Thyroid gland (tissue), 4 donors: ENCODE measurements around the gene TBCEL.

Source experiments
- POLR2A ChIP-seq, 2 donors: fragments of 450-650 bp; IDR thresholded peaks; one replicate each; pipeline ENCODE4 v1.6.1; 2017; ENCODE audit warnings: antibody characterized with exemption in 2 of 2, mild to moderate bottlenecking in 2 of 2, moderate library complexity in 1 of 2
- TF ChIP-seq, protein P1 (sequence below), 6 experiments: fragments of 200-600 bp in 3 of 6; fragments of 450-650 bp in 3 of 6; sonication (generic) in 3 of 6; IDR thresholded peaks; one replicate each; pipeline ENCODE4 v1.5.1; 2016 to 2019; ENCODE audit warnings: antibody characterized with exemption in 6 of 6, mild to moderate bottlenecking in 2 of 6, inconsistent platforms in 1 of 6, moderate library complexity in 1 of 6

DNA sequence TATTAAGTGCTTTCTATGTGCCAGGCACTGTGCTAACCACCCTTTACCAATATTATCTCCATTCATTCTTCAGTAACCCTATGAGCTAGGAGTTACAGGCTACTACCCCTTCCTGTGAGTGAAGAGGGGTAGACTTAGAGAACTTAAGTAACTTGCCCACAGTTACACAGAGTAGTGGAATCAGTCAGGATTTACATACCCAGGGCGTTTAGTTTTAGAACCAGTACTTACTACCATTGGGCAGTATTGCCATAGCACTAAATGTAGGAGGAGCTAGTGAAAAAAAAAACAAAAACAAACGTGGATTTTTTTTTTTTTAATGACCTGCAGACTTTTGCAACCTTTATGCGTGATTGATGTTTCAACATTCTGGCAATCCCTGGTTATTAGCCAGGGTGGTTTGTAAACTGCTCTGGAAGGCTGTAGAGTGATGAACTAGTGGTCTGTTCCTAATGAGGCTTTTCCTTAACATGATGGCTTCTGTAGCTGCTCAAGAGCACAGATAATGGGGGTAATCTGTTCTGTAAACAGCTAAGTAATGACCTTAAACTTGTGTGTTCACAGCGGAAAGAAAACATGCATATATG lies 11.4 kb downstream of the TBCEL start:
- TF ChIP-seq, protein P1, sequence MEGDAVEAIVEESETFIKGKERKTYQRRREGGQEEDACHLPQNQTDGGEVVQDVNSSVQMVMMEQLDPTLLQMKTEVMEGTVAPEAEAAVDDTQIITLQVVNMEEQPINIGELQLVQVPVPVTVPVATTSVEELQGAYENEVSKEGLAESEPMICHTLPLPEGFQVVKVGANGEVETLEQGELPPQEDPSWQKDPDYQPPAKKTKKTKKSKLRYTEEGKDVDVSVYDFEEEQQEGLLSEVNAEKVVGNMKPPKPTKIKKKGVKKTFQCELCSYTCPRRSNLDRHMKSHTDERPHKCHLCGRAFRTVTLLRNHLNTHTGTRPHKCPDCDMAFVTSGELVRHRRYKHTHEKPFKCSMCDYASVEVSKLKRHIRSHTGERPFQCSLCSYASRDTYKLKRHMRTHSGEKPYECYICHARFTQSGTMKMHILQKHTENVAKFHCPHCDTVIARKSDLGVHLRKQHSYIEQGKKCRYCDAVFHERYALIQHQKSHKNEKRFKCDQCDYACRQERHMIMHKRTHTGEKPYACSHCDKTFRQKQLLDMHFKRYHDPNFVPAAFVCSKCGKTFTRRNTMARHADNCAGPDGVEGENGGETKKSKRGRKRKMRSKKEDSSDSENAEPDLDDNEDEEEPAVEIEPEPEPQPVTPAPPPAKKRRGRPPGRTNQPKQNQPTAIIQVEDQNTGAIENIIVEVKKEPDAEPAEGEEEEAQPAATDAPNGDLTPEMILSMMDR (IDR thresholded peaks at IDR 0.05) = no peak
- no peak for TF ChIP-seq POLR2A (IDR thresholded peaks at IDR 0.05)
